Stimulated activated CD8-positive, alpha-beta memory T cell treated with anti-CD3 and anti-CD28 coated beads, Interleukin-15, amount 100 ng/mL, for 48 hours (primary cell): ENCODE results near the gene CCDC175.

Experiments used
- DNase-seq, 2 donors: peaks; one replicate each; pipeline ENCODE4 v3.0.0-alpha.2; 2020; ENCODE audit warnings: low read depth in 2 of 2

CCDC175 gene

DNA sequence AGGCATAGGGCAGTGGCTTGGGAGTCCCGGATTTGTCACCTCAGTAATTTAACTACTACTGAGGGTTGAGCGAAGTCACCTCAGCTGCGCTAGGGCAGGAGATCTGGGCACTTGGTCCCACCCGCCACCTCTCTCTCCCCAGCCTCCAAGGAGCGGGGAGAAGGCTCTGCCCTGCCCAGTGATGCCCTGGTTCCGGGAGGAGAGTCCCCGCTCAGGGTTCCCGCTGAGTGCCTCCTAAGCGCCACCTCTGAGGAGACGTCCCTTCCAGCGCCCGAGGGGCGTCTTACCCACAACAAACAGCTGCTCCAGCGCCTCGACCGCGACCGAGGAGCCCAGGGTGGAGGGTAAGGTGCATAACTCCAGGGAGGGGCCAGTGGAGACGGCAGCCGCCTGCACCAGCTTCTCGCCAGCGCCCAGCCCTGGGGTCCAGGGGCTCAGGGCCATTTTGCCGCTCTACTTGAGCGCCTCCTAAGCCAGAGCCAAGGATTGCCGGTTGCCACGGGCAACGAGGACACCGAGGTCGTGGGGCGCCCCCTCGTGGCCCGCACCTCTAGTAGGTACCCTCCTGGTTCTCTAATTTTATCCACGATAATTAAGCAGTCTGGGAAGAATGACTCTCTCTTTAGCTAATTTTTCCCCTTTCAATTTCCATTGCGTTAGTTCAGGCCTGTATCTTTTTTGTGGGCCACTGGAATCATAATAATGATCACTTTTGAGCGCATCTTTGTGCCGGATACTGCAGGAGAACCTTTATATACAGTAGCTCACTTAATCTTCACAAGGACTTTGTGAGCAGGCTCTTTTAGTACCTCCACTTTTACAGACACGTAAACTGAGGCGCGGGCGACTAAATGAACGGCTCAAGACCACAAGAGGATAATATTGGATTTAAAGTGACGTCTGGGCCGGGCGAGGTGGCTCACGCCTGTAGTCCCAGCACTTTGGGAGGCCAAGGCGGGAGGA lies at the start of gene CCDC175:
Gene CCDC175 (minus strand): TSS at position 481 of the 963 bp plus-strand sequence. CDS start 37 bp downstream, at position 444.
- peak; percentile 75 to 77 for DNase-seq

DNA sequence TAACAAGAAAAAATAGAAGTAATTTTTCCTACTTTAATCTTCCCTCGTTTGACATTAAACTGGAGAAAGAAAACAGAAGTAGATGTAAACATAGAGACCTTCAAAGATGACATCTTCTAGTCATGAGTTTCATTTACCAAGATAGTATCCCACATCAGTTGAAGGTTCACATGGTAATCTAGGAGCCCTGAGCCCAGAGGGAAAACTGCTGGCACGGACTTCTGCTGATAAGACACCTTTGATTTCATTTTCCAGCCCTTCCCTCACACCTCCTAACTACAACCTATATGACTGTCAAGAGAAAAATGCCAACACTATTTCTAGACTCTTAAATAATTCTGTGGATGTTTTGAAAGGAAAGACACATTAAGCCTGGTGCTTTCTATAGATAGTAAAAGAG lies 46.0 kb upstream of the CCDC175 start:
- DNase-seq = no peak

DNA sequence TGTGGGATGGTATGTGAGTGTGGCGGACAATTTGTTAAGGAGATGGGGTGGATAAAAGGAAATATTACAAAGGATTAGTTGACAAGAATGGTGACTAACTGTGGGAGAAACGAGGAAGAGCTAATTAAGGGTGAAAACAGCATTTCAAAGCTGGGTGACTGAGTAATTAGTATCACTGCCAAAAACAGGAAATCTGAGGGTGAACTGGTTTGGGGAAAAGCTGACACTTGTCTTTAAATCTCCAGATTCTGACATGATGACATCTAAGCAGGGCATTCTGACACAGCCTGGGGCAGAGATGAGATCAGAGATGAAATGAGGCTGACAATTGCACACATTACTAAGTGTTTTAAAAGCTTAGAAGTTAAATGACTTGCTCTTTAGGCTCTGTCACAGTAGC lies 42.4 kb upstream of the CCDC175 start:
- no peak for DNase-seq

DNA sequence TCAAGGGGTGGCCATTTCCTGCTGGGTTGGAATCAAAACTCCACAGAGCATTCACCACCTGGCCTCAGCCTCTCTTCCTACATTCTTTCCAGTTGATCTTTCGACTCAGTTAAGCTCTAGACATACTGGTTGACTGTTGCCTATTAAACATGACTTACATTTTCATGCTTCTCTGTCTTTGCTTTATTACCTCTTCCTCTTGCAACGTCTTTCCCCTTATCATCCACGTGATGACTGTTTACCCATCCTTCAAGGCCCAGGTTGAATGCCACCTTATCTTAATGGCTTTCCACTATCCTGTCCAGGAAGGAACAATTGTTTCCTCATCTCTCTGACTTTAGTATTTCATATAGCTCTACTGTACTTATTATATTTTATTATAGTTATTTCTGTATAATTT lies 24.4 kb upstream of the CCDC175 start:
- no peak for DNase-seq

DNA sequence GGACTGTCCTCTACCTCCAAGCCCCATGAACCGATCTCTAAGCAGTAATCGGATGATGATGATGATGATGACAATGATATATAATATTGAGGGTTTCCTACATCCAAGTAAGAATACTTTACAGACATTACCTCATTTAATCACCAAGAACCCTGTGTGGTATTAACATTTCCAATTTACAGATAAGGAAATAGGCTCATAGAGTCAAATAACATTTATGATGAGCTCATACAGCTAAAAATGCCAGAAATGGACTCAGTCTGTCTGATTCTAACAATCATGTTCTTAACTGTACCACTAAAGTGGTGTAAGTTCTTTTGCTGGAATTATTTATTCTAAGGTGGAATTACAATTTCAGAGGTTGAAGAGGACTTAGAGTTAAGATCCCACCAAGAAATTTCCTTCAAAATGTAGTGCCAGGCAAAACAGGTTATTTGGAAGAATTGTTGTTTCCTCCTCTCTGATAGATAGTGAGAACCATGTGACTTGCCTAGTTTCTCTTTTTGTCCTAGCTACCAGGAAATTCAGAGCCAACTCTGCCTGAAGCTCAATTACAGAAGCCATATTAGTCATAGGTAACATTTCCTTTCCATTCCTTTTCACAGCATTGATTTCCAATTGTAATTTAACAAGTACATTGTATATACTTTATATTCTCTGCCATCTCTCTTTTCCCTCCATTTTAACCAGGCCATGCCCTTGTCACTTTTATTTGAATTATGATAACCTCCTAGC lies 23.8 kb upstream of the CCDC175 start:
- DNase-seq = no peak

DNA sequence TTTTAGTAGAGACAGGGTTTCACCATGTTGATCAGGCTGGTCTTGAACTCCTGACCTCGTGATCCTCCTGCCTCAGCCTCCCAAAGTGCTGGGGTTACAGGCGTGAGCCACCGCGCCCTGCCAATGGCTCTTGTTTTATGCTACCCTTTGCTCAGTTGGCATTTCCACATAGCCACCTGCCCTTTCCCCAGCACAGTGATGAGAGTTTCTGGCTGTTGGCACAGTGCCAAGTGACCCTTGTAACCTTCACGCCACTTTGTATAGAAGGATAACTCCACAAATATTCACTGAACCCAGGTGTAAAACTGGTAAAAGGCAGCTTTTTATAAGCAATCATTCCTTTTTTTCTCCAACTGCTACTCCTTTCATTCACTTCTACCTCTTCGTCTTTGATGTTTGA lies 18.5 kb upstream of the CCDC175 start:
- no peak for DNase-seq

DNA sequence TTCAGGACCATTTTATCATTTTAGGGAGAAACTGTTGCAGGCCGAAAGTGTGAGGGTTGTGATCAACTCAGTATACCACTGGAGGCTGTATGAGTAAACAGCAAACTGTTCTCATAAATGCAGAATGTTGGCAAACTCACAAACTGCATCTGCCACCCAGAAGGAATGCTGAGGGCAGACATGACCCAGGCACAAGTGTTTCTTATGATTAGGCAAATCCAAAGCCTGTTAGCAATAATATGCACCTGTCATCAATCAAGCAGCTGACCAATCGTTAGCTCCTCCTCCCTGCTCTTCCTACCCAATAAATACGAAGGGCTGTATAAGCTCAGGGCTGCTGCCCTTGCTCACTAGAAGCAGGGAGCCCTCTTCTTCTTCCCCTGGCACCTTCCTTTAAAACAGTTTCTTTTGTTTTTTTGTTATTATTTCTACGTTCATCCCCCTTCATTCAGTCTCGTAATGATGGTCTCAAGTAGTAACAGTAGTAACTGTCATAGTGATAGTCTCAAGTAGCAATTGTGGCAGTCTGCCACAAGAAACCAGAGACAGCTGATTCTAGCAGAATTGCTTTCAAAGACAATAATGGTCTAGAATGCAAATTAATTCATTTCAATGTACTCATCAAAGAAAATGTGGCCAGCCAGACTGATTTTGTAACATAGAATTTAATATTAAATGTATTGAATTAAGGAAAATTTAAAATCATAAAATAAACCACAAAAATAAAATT lies 15.2 kb upstream of the CCDC175 start:
- DNase-seq = no peak

DNA sequence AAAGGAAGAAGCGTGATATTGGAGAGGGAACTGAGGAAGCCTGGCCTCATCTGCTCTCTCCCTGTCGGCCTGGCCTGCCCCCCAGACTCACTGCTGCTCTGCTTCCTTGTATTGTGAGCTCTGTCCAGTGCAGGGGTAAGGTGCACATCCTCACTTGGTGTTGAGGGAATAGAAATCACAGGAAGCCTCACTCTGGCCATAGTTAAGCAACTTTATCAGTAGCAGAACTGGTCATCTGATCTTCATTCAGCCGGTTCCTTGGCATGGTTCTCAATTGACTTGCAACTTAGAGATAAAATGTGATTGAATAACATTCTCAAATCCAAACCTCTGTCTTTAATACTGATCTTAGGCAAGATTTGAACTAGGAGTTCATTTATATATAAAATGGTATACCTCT lies 11.5 kb upstream of the CCDC175 start:
- DNase-seq = no peak

DNA sequence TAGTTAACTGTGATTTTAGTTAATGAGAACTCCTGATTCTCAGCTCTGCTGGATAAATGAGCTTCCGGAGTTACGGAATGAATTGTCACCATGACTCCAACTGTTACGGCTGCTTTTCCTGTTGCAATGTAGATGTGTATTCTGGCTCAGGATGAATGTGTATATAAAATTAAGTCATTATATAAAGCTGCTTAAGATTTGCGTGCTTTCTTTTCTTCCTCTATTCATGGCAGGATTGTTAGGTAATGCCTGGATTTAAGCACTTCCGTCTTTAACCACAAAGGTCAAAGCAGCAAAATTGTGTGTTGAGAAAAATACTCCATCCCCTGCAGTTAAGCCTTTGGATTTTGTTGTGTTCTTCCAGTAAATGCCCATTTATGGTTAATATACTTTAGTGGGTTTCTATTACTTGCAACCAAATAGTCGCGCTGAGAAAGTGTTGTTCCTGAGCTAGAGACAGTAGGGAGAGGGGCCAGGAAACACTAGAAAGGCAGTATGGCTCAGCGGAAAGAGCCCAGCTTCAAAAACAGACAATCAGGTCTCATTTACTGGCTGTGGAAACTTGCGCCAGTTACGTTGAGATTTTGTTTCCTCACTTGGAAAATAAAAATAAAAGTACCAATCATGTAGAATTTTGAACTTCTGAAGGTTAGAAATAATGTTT lies 9.4 kb upstream of the CCDC175 start:
- DNase-seq = no peak

DNA sequence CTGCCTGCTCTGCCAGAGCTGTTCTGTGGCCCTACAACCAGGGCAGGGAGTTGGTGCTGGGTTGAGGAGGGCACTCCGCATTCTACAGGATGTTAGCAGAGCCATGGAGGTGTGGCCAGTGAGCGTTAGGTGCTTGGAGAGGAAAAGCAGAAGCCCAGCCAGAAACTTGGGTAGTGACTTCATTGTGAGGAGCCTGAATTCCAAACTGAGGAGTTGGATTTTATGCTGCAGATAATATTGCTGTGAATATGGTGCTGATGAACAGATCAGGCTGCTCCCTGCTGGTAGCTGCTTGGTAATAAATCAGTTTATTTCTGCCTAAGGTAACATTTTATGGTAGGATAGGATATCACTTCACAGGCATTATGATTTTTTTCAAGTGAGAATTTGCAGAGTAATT lies 7.1 kb upstream of the CCDC175 start:
- no peak for DNase-seq

DNA sequence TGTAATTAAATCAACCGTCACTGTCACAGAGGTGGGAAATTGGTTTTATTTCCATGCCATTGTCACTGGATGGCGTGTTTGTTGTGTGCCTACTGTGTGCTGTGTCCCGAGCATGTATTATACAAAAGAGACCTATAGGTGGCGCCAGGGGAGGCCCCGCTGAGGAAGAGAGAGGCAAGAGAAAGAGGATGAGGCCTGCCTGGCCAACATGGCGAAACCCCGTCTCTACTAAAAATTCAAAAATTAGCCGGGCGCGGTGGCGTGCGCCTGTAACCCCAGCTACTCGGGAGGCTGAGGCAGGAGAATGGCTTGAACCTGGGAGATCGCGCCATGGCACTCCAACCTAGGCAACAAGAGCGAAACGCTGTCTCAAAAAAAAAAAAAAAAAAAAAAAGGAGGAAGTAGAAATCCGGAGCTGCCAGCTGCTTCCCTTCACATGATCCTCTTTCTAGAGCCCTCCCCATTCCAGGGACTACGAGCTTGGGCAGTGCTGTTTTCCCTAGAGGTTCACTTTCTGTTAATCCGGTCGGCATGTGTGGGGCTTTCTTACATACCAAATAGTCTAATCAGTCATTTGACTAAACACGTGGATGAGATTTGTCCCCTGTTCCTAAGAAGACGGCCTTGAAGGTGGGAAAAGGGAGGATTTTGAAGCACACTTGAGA lies 6.4 kb upstream of the CCDC175 start:
- DNase-seq = no peak

DNA sequence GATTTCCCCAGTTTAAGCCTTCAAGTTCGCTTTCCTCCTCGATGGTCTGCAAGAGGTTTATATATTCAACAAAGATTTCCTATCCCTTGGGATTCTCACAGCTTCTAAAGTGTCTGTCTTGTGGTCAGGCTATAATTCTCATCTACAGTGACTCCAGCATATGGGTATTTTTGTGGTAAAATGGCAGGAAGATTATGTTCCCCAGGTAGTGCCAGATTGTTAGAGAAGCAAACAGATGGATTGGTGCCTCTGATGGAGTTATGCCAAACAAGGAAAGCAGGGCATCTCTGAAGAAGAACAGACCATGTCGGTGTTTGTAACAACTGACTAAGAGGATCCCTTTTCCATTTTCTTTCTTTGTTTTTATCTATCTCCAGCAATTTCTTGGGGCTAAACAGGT lies 5.5 kb upstream of the CCDC175 start:
- no peak for DNase-seq

DNA sequence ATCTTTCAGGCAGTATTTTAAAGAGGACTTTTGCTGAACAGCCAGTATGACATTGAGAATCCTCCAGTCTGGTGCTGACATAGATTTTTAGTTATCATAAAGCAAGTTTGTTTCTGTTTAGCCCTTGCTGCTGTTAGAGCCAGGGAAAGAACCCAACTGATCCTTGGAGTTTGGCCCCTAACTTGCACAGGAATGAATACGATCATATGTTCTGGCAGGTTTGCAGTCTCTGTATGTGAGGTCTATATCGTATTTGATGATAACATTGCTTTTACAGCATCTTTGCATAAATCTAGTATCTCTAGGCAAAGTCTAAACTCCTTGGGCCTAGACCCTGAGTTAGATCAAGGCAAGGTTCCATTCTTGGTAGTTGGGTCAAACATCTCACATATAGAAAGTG lies 4.3 kb upstream of the CCDC175 start:
- no peak for DNase-seq

DNA sequence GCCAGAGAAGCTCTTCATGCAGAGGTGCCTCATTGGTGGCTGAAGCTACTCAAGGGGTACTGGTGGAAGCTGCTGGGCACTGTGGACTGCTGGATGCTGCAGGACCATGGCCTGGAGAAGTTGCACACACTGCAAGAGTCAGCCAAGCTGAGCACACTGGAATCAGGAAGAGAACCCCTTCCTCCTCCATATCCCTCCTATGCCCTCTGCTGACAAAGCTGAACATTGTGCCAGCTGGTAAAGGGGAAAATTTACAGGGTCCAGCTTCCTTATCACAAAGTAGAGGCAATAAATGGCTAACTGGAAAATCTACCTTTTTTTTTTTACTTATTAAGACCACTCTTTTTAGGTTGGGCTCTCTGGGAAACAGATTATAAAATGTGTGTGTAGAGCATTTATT lies 6.5 kb downstream of the CCDC175 start:
- no peak for DNase-seq

DNA sequence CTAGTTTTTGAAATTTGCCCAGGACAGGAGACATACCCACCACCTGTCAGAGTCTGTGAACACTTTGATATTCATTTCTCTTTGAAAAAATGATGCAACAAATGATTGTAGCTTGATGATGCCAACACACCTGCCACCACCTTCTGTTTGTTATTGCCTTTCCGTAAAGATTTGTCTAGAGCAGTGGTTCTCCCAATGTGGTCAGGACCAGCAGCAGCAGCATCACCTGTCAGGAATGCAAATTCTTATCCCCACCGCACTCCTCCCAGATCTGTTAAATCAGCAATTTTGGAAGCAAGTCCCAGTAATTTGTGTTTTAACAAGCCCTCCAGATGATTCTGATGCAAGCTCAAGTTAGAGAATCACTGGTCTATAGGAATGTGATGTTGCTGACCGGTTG lies 9.9 kb downstream of the CCDC175 start:
- no peak for DNase-seq

DNA sequence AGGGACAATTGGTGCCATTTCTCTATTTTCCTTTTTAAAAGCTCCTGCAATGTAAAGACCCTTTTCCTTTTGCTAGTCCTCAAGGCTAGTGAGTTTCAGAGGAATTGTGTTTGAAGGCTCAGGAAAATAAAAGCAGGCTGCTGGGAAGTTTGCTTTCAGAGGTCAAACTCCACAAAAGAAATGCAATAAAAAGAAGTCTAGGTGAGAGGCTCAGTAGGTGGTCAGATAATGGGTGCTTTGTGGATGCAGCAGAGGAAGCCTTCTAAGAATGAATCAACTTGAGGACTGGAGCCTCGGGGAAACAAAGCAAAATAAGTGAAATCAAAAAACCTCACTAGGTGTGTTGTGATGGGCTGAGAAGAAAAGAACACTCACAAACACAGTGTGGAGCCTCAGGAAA lies 10.3 kb downstream of the CCDC175 start:
- no peak for DNase-seq

DNA sequence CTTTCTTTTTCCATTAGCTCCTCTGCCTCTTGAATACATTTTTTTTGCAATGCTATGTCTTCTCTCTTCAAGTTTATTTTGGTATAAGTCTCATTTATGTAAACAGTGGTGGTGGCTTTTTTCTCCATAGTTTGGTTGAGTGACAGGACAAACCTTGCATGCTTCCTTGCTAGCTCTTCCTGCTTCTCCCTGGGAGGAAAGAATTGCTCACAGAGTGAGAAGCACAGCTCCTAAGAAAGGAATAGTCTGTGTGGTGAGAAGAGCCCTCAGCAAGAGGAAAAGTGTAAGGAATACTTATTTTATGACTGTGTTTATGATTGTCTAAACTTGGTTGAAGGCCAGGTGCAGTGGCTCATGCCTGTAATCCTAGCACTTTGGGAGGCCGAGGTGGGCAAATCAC lies 11.5 kb downstream of the CCDC175 start:
- no peak for DNase-seq

DNA sequence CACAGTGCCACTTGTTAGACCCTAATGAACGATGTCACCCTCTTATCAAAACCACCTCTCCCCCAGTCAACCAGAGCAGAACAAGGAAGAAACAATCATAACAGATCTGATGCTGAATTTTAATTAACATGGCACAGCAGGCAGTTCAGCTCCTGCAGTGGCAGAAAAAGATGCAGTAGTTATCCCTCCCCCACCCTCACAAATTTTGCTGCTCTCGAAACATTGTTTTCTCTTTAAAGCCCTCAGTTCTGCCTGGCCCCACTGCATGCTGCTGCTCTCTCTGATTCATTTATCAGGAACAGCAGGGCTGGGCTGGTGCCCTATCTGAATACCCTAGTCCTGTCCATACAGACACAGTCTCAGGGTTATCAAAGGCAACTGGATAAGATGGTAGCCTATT lies 12.2 kb downstream of the CCDC175 start:
- no peak for DNase-seq

DNA sequence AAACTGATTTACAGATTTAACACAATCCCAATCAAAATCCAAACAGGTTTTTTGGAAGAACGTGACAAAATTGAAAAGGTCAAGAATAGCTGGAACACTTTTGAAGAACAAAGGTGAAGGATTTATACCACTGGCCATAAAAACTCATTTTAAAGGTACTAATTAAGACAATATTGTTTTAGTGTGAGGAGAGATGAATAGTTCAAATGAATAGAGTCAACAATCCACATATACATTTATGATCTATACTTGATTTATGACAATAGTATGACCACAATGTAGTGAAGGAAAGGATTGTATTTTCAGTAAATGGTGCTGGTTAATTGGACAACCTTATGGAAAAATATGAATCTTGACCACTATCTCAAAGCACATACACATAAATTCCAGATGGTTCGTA lies 29.3 kb downstream of the CCDC175 start:
- no peak for DNase-seq

DNA sequence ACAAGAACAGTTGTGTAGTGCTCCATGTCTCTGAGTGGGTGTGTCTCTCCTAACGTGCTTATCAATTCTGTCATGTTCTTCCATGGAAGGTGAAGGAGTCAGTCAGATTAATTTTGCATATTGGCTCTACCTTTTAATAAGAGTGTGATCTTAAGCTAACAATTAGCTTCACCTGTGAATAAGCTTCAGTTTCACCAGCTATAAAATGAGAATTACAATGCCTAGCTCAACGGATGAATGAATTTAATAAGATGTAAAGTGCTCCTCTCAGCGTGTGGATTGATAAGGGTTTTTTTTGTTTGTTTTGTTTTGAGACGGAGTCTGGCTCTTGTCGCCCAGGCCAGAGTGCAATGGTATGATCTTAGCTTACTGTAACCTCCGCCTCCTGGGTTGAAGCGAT lies 32.7 kb downstream of the CCDC175 start:
- no peak for DNase-seq

DNA sequence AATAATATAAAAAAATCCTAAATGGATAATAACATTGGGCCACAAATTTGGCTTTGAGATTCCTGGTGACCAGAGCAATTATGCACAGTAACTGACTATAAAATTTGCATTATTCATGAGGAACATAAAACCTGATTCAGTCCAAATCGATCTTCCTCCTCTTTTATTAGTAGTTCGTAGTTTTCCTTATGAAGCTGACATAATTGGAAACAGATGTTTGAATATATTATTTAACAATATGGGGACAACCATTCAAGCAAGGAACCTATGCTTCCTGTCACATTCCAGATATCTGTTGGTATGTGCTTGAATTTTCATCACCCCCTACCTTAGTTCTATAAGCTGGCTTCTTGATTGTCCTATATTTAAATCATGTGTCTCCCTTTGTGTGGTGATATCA lies 34.9 kb downstream of the CCDC175 start:
- DNase-seq = no peak
